ENCODE data around the gene TRAPPC5. TPM values are rescaled to one million over a fixed set of nuclear protein-coding genes. Genes with fewer than 3 reads are reported as not detected.

Gene TRAPPC5
- total RNA-seq, 1 donor from 2014 or later, result 110 TPM

- Mint-ChIP-seq H3K4me3 (ENCODE audit: unreplicated experiment) (no peak overlapping the region), H3K36me3 (ENCODE audit: low read depth, unreplicated experiment) (peaks cover 1% of the 10 kb centered on the region)
Measured at GRCh38 chr19:7632340-7633203, 48.1 kb upstream of the TRAPPC5 start.

GRCh38 chr19:7633698-7634097, 46.9 kb upstream of the TRAPPC5 start, which contains the start of gene PCP2:
TSS of gene PCP2 (minus strand) at chr19:7633719. CDS start at chr19:7633457, 262 bp downstream.
- Histone ChIP-seq H3K27me3 (ENCODE audit: insufficient read depth, low read length) (peaks cover 13% of the 10 kb centered on the region), H3K27ac (ENCODE audit: low read depth, low read length) (no peak within 1 kb of the TSS), H3K4me1 (ENCODE audit: insufficient read depth, low read length) (peaks cover 8% of the 10 kb centered on the region), H3K9me3 (ENCODE audit: insufficient read depth, low read depth, low read length) (no peaks in the 10 kb centered on the region), H3K4me3 (ENCODE audit: insufficient read depth, low read depth, low read length) (no peak within 1 kb of the TSS), H3K4me2 (ENCODE audit: low read length) (no peak within 1 kb of the TSS), H3K9ac (ENCODE audit: low read length) (no peak within 1 kb of the TSS), H4K20me1 (ENCODE audit: insufficient read depth, low read length) (no peaks in the 10 kb centered on the region), H3K79me2 (ENCODE audit: insufficient read depth, low read length) (peaks cover 31% of the 10 kb centered on the region), H3K36me3 (ENCODE audit: insufficient read depth, low read length) (no peaks in the 10 kb centered on the region), H2AFZ (ENCODE audit: low read depth, low read length) (no peak within 1 kb of the TSS)
- Mint-ChIP-seq H3K4me1 (ENCODE audit: low read depth, unreplicated experiment) (peaks cover 8% of the 10 kb centered on the region), H3K36me3 (ENCODE audit: low read depth, unreplicated experiment) (peaks cover 1% of the 10 kb centered on the region), H3K9me3 (ENCODE audit: unreplicated experiment) (no peaks in the 10 kb centered on the region), H3K27me3 (ENCODE audit: low read depth, unreplicated experiment) (peaks cover 7% of the 10 kb centered on the region), H3K27ac (ENCODE audit: unreplicated experiment) (no peak within 1 kb of the TSS), H3K4me3 (ENCODE audit: unreplicated experiment) (no peak within 1 kb of the TSS)
- FAIRE-seq (no peak), DNase-seq (ENCODE audit: low read depth) (no peak)
- TF ChIP-seq CTCF (IDR thresholded peaks at IDR 0.05; ENCODE audit: insufficient read depth, low read depth, low read length), result no peak
- TF ChIP-seq EZH2 (IDR thresholded peaks at IDR 0.05; ENCODE audit: insufficient read depth, low read length), result no peak

More at GRCh38 chr19:7632340-7633203, 48.1 kb upstream of the TRAPPC5 start:
- H3K9me3 ChIP-seq (ENCODE audit: insufficient read depth, low read depth, low read length), result no peaks in the 10 kb centered on the region
- H3K36me3 ChIP-seq (ENCODE audit: insufficient read depth, low read length), result no peaks in the 10 kb centered on the region
- peaks cover 1% of the 10 kb centered on the region for H3K9me3 Mint-ChIP-seq (ENCODE audit: unreplicated experiment)
- H3K27ac Mint-ChIP-seq (ENCODE audit: unreplicated experiment), result no peak overlapping the region
- H3K27me3 Mint-ChIP-seq (ENCODE audit: low read depth, unreplicated experiment), result peaks cover 7% of the 10 kb centered on the region
- peaks cover 42% of the 10 kb centered on the region for H3K79me2 ChIP-seq (ENCODE audit: insufficient read depth, low read length)
- peaks cover 13% of the 10 kb centered on the region for H3K4me1 ChIP-seq (ENCODE audit: insufficient read depth, low read length)
- peaks cover 14% of the 10 kb centered on the region for H3K4me1 Mint-ChIP-seq (ENCODE audit: low read depth, unreplicated experiment)
- no peak for TF ChIP-seq CTCF (IDR thresholded peaks at IDR 0.05; ENCODE audit: insufficient read depth, low read depth, low read length)
- no peak for TF ChIP-seq EZH2 (IDR thresholded peaks at IDR 0.05; ENCODE audit: insufficient read depth, low read length)
- peaks cover 11% of the 10 kb centered on the region for H3K27me3 ChIP-seq (ENCODE audit: insufficient read depth, low read length)
- no peak overlapping the region for H3K9ac ChIP-seq (ENCODE audit: low read length)
- no peak overlapping the region for H2AFZ ChIP-seq (ENCODE audit: low read depth, low read length)
- DNase-seq (ENCODE audit: low read depth) (no peak), FAIRE-seq (no peak)
- peaks cover 4% of the 10 kb centered on the region for H4K20me1 ChIP-seq (ENCODE audit: insufficient read depth, low read length)
- no peak overlapping the region for H3K4me3 ChIP-seq (ENCODE audit: insufficient read depth, low read depth, low read length)
- no peak overlapping the region for H3K27ac ChIP-seq (ENCODE audit: low read depth, low read length)
- no peak overlapping the region for H3K4me2 ChIP-seq (ENCODE audit: low read length)

GRCh38 chr19:7635670-7636069, 45.0 kb upstream of the TRAPPC5 start:
- no peak overlapping the region for H3K9ac ChIP-seq (ENCODE audit: low read length)
- peak overlapping the region; percentile 64 for H3K4me3 Mint-ChIP-seq (ENCODE audit: unreplicated experiment)
- peaks cover 7% of the 10 kb centered on the region for H3K27me3 Mint-ChIP-seq (ENCODE audit: low read depth, unreplicated experiment)
- H3K36me3 Mint-ChIP-seq (ENCODE audit: low read depth, unreplicated experiment), result peaks cover 1% of the 10 kb centered on the region
- H3K4me1 Mint-ChIP-seq (ENCODE audit: low read depth, unreplicated experiment), result peaks cover 4% of the 10 kb centered on the region
- peaks cover 1% of the 10 kb centered on the region for H3K4me1 ChIP-seq (ENCODE audit: insufficient read depth, low read length)
- H3K27me3 ChIP-seq (ENCODE audit: insufficient read depth, low read length), result peaks cover 13% of the 10 kb centered on the region
- no peak overlapping the region for H3K4me3 ChIP-seq (ENCODE audit: insufficient read depth, low read depth, low read length)
- H3K36me3 ChIP-seq (ENCODE audit: insufficient read depth, low read length), result no peaks in the 10 kb centered on the region
- H3K9me3 ChIP-seq (ENCODE audit: insufficient read depth, low read depth, low read length), result peaks cover 5% of the 10 kb centered on the region
- H3K4me2 ChIP-seq (ENCODE audit: low read length), result no peak overlapping the region
- peaks cover 13% of the 10 kb centered on the region for H3K79me2 ChIP-seq (ENCODE audit: insufficient read depth, low read length)
- H4K20me1 ChIP-seq (ENCODE audit: insufficient read depth, low read length), result no peaks in the 10 kb centered on the region
- DNase-seq (ENCODE audit: low read depth), result no peak
- no peak for FAIRE-seq
- H3K27ac ChIP-seq (ENCODE audit: low read depth, low read length), result no peak overlapping the region
- TF ChIP-seq EZH2 (IDR thresholded peaks at IDR 0.05; ENCODE audit: insufficient read depth, low read length) (no peak), CTCF (IDR thresholded peaks at IDR 0.05; ENCODE audit: insufficient read depth, low read depth, low read length) (no peak)
- no peaks in the 10 kb centered on the region for H3K9me3 Mint-ChIP-seq (ENCODE audit: unreplicated experiment)
- H3K27ac Mint-ChIP-seq (ENCODE audit: unreplicated experiment), result no peak overlapping the region
- no peak overlapping the region for H2AFZ ChIP-seq (ENCODE audit: low read depth, low read length)
